Measurements from ENCODE around the gene SYT6.

DNA sequence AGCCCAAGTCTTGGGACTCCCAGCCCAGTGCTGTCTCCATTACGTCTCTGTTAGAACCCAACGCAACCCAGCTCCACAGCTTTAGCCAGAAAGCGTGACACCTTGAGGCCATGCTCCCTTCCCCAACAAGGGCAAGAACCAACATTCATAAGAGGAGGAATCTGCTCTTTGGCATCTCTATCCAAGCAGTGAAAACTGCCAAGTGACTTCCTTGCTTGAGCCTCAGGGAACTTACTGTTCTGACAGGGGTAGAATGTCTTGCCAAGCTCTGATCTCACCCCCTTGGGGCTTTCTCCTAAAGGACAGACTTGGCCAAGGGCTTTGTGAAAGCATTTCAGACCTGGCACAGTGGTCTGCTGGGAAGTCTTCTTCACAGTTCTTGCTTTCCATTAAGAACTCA lies 56.6 kb downstream of the SYT6 start:
- TF ChIP-seq, protein P1, sequence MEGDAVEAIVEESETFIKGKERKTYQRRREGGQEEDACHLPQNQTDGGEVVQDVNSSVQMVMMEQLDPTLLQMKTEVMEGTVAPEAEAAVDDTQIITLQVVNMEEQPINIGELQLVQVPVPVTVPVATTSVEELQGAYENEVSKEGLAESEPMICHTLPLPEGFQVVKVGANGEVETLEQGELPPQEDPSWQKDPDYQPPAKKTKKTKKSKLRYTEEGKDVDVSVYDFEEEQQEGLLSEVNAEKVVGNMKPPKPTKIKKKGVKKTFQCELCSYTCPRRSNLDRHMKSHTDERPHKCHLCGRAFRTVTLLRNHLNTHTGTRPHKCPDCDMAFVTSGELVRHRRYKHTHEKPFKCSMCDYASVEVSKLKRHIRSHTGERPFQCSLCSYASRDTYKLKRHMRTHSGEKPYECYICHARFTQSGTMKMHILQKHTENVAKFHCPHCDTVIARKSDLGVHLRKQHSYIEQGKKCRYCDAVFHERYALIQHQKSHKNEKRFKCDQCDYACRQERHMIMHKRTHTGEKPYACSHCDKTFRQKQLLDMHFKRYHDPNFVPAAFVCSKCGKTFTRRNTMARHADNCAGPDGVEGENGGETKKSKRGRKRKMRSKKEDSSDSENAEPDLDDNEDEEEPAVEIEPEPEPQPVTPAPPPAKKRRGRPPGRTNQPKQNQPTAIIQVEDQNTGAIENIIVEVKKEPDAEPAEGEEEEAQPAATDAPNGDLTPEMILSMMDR (IDR thresholded peaks at IDR 0.05) = no peak
- no peak for TF ChIP-seq POLR2A (IDR thresholded peaks at IDR 0.05)

Data from thyroid gland (tissue), 4 donors.